Right atrium auricular region (tissue), 2 donors: ENCODE measurements around the gene DAB1. TPM values are rescaled to one million over a fixed set of nuclear protein-coding genes. Genes with fewer than 3 reads are reported as not detected.
A peak's percentile ranks its signal among the peaks of the same experiment; 100 is the strongest.

Source experiments
- DNase-seq: peaks from one replicate; pipeline ENCODE4 v3.0.0-alpha.2; 2019; ENCODE audit warnings: low spot score
- H3K27ac ChIP-seq, 2 donors: fragments of 200-600 bp; sonication (generic); 1 replicate in 1 of 2; 2 replicates in 1 of 2; pipeline ENCODE4 v1.5.1; 2016 to 2019
- H3K27me3 ChIP-seq, 2 donors: fragments of 200-600 bp; sonication (generic); one replicate each; pipeline versions ENCODE4 v1.5.1 to v1.6.0; 2017 to 2019
- H3K36me3 ChIP-seq: fragments of 200-600 bp; sonication (generic); one replicate; pipeline ENCODE4 v1.5.1; 2016
- H3K4me1 ChIP-seq, 2 donors: fragments of 200-600 bp; sonication (generic); one replicate each; pipeline versions ENCODE4 v1.5.1 to v1.6.0; 2017 to 2019
- H3K4me3 ChIP-seq, 2 donors: fragments of 200-600 bp; sonication (generic); 1 replicate in 1 of 2; 2 replicates in 1 of 2; pipeline ENCODE4 v1.5.1; 2017 to 2019; ENCODE audit warnings: mild to moderate bottlenecking in 1 of 2, moderate library complexity in 1 of 2
- H3K9me3 ChIP-seq, 2 donors: fragments of 200-600 bp; sonication (generic); one replicate each; pipeline ENCODE4 v1.5.1; 2019
- CTCF ChIP-seq, 2 donors: fragments of 200-600 bp; sonication (generic); IDR thresholded peaks; one replicate each; pipeline ENCODE4 v1.5.1; 2019; ENCODE audit warnings: antibody characterized with exemption in 2 of 2
- total RNA-seq, 2 donors: library from RNA; depleted of rRNA; stranded (reverse); fragments of >200 nt; gene quantifications; one replicate each; pipeline ENCODE4 v1.1.0, GENCODE V29; 2016

DAB1 gene
- total RNA-seq, 2 donors from 2014 or later = 0.19 to 3.3 TPM

GRCh38 chr1:56967900-56968832 is 455.7 kb downstream of the DAB1 start:
- Histone ChIP-seq H3K36me3 (no peaks in the 10 kb centered on the region), H3K4me1 (no peaks in the 10 kb centered on the region), H3K9me3 (no peaks in the 10 kb centered on the region), H3K27me3 (no peaks in the 10 kb centered on the region), H3K27ac (no peak overlapping the region), H3K4me3 (no peak overlapping the region)
- no peak for DNase-seq
- TF ChIP-seq CTCF (IDR thresholded peaks at IDR 0.05) = peak in 1 of 2 donors; percentile 52

GRCh38 chr1:56967355-56967754 is 456.5 kb downstream of the DAB1 start:
- H3K4me3 ChIP-seq = no peak overlapping the region
- H3K27ac ChIP-seq = no peak overlapping the region
- no peaks in the 10 kb centered on the region for H3K36me3 ChIP-seq
- no peak for DNase-seq
- no peaks in the 10 kb centered on the region for H3K27me3 ChIP-seq
- H3K9me3 ChIP-seq = no peaks in the 10 kb centered on the region
- H3K4me1 ChIP-seq = no peaks in the 10 kb centered on the region
- no peak for TF ChIP-seq CTCF (IDR thresholded peaks at IDR 0.05)

- Histone ChIP-seq H3K27ac (no peak overlapping the region), H3K27me3 (no peaks in the 10 kb centered on the region), H3K4me1 (no peaks in the 10 kb centered on the region), H3K9me3 (no peaks in the 10 kb centered on the region), H3K4me3 (no peak overlapping the region), H3K36me3 (no peaks in the 10 kb centered on the region)
- TF ChIP-seq CTCF (IDR thresholded peaks at IDR 0.05) = no peak
- DNase-seq = no peak
Observed at GRCh38 chr1:56966698-56966999, 457.2 kb downstream of the DAB1 start.

- Histone ChIP-seq H3K27me3 (no peaks in the 10 kb centered on the region), H3K4me3 (no peak within 1 kb of the TSS), H3K4me1 (no peaks in the 10 kb centered on the region), H3K27ac (no peak within 1 kb of the TSS), H3K36me3 (no peaks in the 10 kb centered on the region), H3K9me3 (no peaks in the 10 kb centered on the region)
- DNase-seq = no peak
- TF ChIP-seq CTCF (IDR thresholded peaks at IDR 0.05) = no peak
Observed at GRCh38 chr1:56965916-56966697, 457.8 kb downstream of the DAB1 start, which contains the start of gene C8B. Gene C8B (minus strand): TSS chr1:56966015. CDS start chr1:56965948, 67 bp downstream.

DNA sequence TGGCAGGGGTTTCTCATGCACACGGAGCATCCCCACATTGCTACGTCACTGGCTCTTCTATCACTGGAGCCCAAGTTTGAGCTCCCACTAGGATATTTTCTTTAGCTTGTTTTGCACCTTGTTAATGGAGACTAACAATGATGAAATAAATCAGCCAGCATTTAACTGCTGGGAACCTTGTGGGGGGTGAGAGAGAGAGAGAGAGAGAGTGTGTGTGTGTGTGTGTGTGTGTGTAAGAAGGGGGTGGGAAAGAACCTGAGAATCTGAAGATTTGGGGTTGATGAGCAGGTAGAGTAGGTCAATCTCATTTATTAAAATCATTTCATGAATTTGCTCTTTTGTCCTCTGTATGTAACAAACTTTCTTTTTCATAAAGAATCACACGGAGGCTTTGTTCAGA is 458.7 kb downstream of the DAB1 start:
- Histone ChIP-seq H3K4me1 (no peaks in the 10 kb centered on the region), H3K27me3 (no peaks in the 10 kb centered on the region), H3K27ac (no peak overlapping the region), H3K9me3 (no peaks in the 10 kb centered on the region), H3K4me3 (no peak overlapping the region), H3K36me3 (no peaks in the 10 kb centered on the region)
- TF ChIP-seq CTCF (IDR thresholded peaks at IDR 0.05) = no peak
- no peak for DNase-seq
